Endothelial cell of umbilical vein (primary cell): ENCODE data around the gene THRSP. TPM values are rescaled to one million over a fixed set of nuclear protein-coding genes. Genes with fewer than 3 reads are reported as not detected.

Experiments used
- BruUV-seq: library from RNA; stranded (reverse); fragments of 400-500 nt; replicated peaks from 2 replicates; lab custom pipeline; 2021; lab: Mats Ljungman, UMichigan
- CTCF ChIA-PET: fragments of 300-600, 350-600 bp; sonication (Branson Sonifier 250); formaldehyde crosslinking; loops from one replicate; lab custom pipeline; 2021; ENCODE audit warnings: antibody characterized with exemption, inconsistent platforms; lab: Charles Lee
- POLR2A ChIA-PET: fragments of 300-600, 350-600 bp; sonication (Branson Sonifier 250); formaldehyde crosslinking; loops from one replicate; lab custom pipeline; 2021; ENCODE audit warnings: antibody characterized with exemption, inconsistent platforms; lab: Charles Lee
- DNase-seq: peaks from one replicate; pipeline ENCODE4 v3.0.0-alpha.2; 2011; ENCODE audit warnings: low read depth, low spot score
- FAIRE-seq: peaks from 2 replicates; lab custom pipeline; 2011; peaks lifted over from hg19 to GRCh38; lab: Jason Lieb, UNC
- H2AFZ ChIP-seq: 2 replicates; pipeline ENCODE4 v1.6.0; 2012; ENCODE audit warnings: low read depth, low read length, control low read depth, inconsistent platforms
- H3K27ac ChIP-seq: 2 replicates; pipeline ENCODE4 v1.5.1; 2011; ENCODE audit warnings: low read depth, mild to moderate bottlenecking, control low read depth, low read length, moderate library complexity; ENCODE audit not compliant: insufficient read depth
- H3K27me3 ChIP-seq, 2 experiments: 2 replicates each; pipeline versions ENCODE4 v1.6.0 to v1.6.1; 2011; ENCODE audit warnings: low read length in 2 of 2, mixed read lengths in 1 of 2; ENCODE audit not compliant: control insufficient read depth in 2 of 2, insufficient read depth in 2 of 2
- H3K36me3 ChIP-seq, 2 experiments: 2 replicates in 1 of 2; 3 replicates in 1 of 2; pipeline ENCODE4 v1.5.1; 2011; ENCODE audit warnings: low read length in 2 of 2, mild to moderate bottlenecking in 1 of 2, moderate library complexity in 1 of 2; ENCODE audit not compliant: control insufficient read depth in 2 of 2, insufficient read depth in 2 of 2; ENCODE audit errors: extremely low read depth in 1 of 2
- H3K4me1 ChIP-seq: 3 replicates; pipeline ENCODE4 v1.5.1; 2011; ENCODE audit warnings: mild to moderate bottlenecking, low read length; ENCODE audit not compliant: control insufficient read depth, insufficient read depth; ENCODE audit errors: extremely low read depth
- H3K4me2 ChIP-seq: 2 replicates; pipeline ENCODE4 v1.6.1; 2011; ENCODE audit warnings: low read length, control low read depth, mixed read lengths; ENCODE audit not compliant: insufficient read depth
- H3K4me3 ChIP-seq, 3 experiments: fragments of 200-600 bp in 1 of 3; sonication (generic), shearing (Covaris generic) in 1 of 3; replicated peaks in 1 of 3; 2 replicates each; pipeline ENCODE4 v1.5.1; 2011 to 2016; ENCODE audit warnings: control low read depth in 3 of 3, low read length in 3 of 3, mild to moderate bottlenecking in 2 of 3, inconsistent platforms in 1 of 3, low read depth in 1 of 3, moderate library complexity in 1 of 3; ENCODE audit not compliant: insufficient read depth in 1 of 3
- H3K79me2 ChIP-seq: 2 replicates; pipeline ENCODE4 v1.6.0; 2012; ENCODE audit warnings: low read length, inconsistent platforms; ENCODE audit not compliant: control insufficient read depth, insufficient read depth
- H3K9ac ChIP-seq: replicated peaks from 2 replicates; pipeline ENCODE3; 2011; ENCODE audit warnings: low read length, control low read depth; ENCODE audit not compliant: insufficient read depth; ENCODE audit errors: extremely low read depth
- H3K9me1 ChIP-seq: replicated peaks from 3 replicates; pipeline ENCODE4 v1.6.0; 2011; ENCODE audit warnings: mild to moderate bottlenecking, low read length; ENCODE audit not compliant: control insufficient read depth, insufficient read depth; ENCODE audit errors: extremely low read depth
- H3K9me3 ChIP-seq: replicated peaks from 2 replicates; pipeline ENCODE4 v1.5.1; 2012; ENCODE audit warnings: low read length, inconsistent platforms; ENCODE audit not compliant: control insufficient read depth, insufficient read depth
- H4K20me1 ChIP-seq: replicated peaks from 2 replicates; pipeline ENCODE3; 2011; ENCODE audit warnings: mild to moderate bottlenecking, low read length; ENCODE audit not compliant: control insufficient read depth, insufficient read depth; ENCODE audit errors: extremely low read depth
- EZH2 ChIP-seq: IDR thresholded peaks from 2 replicates; pipeline ENCODE4 v1.6.1; 2012; ENCODE audit warnings: borderline replicate concordance, low read depth, mild to moderate bottlenecking, moderate library complexity, low read length, inconsistent platforms; ENCODE audit not compliant: severe bottlenecking
- FOS ChIP-seq: IDR thresholded peaks from 2 replicates; pipeline ENCODE4 v1.6.1; 2011; ENCODE audit warnings: mild to moderate bottlenecking, low read length, moderate library complexity, borderline replicate concordance; ENCODE audit not compliant: insufficient read depth
- GATA2 ChIP-seq: IDR thresholded peaks from 2 replicates; pipeline ENCODE4 v1.7.0; 2011; ENCODE audit warnings: low read depth, mild to moderate bottlenecking, moderate library complexity, mixed read lengths, low read length; ENCODE audit not compliant: insufficient read length, insufficient read depth
- JUN ChIP-seq: IDR thresholded peaks from 2 replicates; pipeline ENCODE4 v1.6.1; 2011; ENCODE audit warnings: borderline replicate concordance, low read depth; ENCODE audit not compliant: insufficient read length, insufficient read depth
- MYC ChIP-seq: IDR thresholded peaks from one replicate; pipeline ENCODE4 v1.6.1; 2011; ENCODE audit warnings: mild to moderate bottlenecking, low read depth, low read length
- POLR2A ChIP-seq: IDR thresholded peaks from 2 replicates; pipeline ENCODE4 v1.6.1; 2012; ENCODE audit warnings: low read depth, mild to moderate bottlenecking, control low read depth, low read length
- POLR2AphosphoS5 ChIP-seq: IDR thresholded peaks from 2 replicates; pipeline ENCODE4 v1.6.1; 2012; ENCODE audit warnings: low read depth, mild to moderate bottlenecking, control low read depth, low read length, moderate library complexity; ENCODE audit not compliant: insufficient read depth
- dilution Hi-C: fragments of 300-500 bp; cut with MboI; formaldehyde crosslinking; loops from one replicate; pipeline ENCODE4 v1.15.0; 2019; ENCODE audit warnings: low sequenced_read_pairs; ENCODE audit not compliant: extremely low pct_ligation_motif_present
- intact Hi-C: fragments of 100-400 bp; cut with micrococcal nuclease; formaldehyde crosslinking; loops from one replicate; pipeline ENCODE4 v1.10.0; 2022
- polyA plus RNA-seq, 4 experiments: library from polyadenylated mRNA; depleted of rRNA in 3 of 4; stranded (reverse) in 3 of 4; unstranded in 1 of 4; fragments of >200 nt; gene quantifications; 2 replicates each; pipeline versions ENCODE4 v1.2.1 to v1.2.3, GENCODE V29; 2011 to 2012; ENCODE audit warnings: missing spikeins in 1 of 4
- total RNA-seq: library from RNA; stranded (reverse); gene quantifications from 2 replicates; pipeline ENCODE4 v1.2.3, GENCODE V29; 2021
- TF ChIP-seq, protein P1 (sequence below), 2 donors: IDR thresholded peaks; 1 replicate in 1 of 2; 2 replicates in 1 of 2; pipeline ENCODE4 v1.5.1; 2011; ENCODE audit warnings: low read length in 2 of 2, mild to moderate bottlenecking in 2 of 2, moderate library complexity in 2 of 2, control low read depth in 1 of 2, inconsistent platforms in 1 of 2, low read depth in 1 of 2; ENCODE audit not compliant: insufficient read depth in 1 of 2; ENCODE audit errors: extremely low read depth in 1 of 2
- TF ChIP-seq, protein P2 (sequence below): IDR thresholded peaks from 2 replicates; pipeline ENCODE4 v1.6.1; 2011; ENCODE audit not compliant: insufficient read depth, insufficient read length

Gene THRSP
- total and polyA plus RNA-seq, 2 donors (not counting 3 experiments of a cell fraction or from before 2014, with no cell fraction given) = not detected

DNA sequence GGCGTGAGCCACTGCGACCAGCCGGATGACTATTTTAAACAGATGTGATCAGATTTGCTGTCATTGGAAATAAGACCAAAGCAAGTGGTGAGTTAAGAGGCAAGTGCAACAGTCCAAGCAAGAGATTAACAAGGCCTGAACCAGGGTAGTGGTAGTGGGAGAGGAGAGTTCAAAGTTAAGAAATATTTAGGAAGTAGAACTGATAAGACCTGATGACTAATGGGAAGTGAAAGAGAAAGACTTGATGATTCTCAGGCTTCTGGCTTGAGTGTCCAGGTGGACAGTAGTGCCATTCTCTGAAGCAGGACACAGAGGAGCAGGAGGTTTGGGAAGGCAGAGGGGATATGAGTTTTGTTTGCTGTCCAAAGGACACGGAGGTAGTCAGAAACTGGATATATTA is 8.8 kb downstream of the THRSP start:
- Histone ChIP-seq H3K79me2 (peaks cover 47% of the 10 kb centered on the region), H4K20me1 (no peaks in the 10 kb centered on the region), H3K4me2 (no peak overlapping the region), H3K9ac (no peak overlapping the region), H3K27me3 (no peaks in the 10 kb centered on the region), H3K4me3 (no peak overlapping the region), H2AFZ (no peak overlapping the region), H3K36me3 (peaks cover 10 to 11% of the 10 kb centered on the region in 2 experiments), H3K9me1 (no peaks in the 10 kb centered on the region), H3K4me1 (peaks cover 4% of the 10 kb centered on the region), H3K9me3 (no peaks in the 10 kb centered on the region), H3K27ac (no peak overlapping the region)
- TF ChIP-seq POLR2A (no peak), GATA2 (no peak), JUN (no peak), FOS (no peak), POLR2AphosphoS5 (no peak), EZH2 (no peak), MYC (no peak)
- TF ChIP-seq, protein P1, sequence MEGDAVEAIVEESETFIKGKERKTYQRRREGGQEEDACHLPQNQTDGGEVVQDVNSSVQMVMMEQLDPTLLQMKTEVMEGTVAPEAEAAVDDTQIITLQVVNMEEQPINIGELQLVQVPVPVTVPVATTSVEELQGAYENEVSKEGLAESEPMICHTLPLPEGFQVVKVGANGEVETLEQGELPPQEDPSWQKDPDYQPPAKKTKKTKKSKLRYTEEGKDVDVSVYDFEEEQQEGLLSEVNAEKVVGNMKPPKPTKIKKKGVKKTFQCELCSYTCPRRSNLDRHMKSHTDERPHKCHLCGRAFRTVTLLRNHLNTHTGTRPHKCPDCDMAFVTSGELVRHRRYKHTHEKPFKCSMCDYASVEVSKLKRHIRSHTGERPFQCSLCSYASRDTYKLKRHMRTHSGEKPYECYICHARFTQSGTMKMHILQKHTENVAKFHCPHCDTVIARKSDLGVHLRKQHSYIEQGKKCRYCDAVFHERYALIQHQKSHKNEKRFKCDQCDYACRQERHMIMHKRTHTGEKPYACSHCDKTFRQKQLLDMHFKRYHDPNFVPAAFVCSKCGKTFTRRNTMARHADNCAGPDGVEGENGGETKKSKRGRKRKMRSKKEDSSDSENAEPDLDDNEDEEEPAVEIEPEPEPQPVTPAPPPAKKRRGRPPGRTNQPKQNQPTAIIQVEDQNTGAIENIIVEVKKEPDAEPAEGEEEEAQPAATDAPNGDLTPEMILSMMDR (IDR thresholded peaks at IDR 0.05; ENCODE audit: extremely low read depth in 1 of 2, insufficient read depth in 1 of 2, low read depth in 1 of 2, low read length in 2 of 2) = no peak
- TF ChIP-seq, protein P2, sequence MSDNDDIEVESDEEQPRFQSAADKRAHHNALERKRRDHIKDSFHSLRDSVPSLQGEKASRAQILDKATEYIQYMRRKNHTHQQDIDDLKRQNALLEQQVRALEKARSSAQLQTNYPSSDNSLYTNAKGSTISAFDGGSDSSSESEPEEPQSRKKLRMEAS = no peak
- FAIRE-seq (no peak), DNase-seq (no peak)
- intact Hi-C loops = no loop called here
- ChIA-PET POLR2A (no interaction called here), CTCF (no interaction called here)
- dilution Hi-C loops = no loop called here
- no TSS peak for BruUV-seq
